ENCODE results near the gene PRKAG3. TPM values are rescaled to one million over a fixed set of nuclear protein-coding genes. Genes with fewer than 3 reads are reported as not detected.
"Not testable (repeated sequence)": the region's sequence is repeated elsewhere in the genome, so short reads cannot be mapped to it uniquely, and the experiment has no call there.

Gene PRKAG3
- total RNA-seq, 1 donor from 2014 or later: not detected

DNA sequence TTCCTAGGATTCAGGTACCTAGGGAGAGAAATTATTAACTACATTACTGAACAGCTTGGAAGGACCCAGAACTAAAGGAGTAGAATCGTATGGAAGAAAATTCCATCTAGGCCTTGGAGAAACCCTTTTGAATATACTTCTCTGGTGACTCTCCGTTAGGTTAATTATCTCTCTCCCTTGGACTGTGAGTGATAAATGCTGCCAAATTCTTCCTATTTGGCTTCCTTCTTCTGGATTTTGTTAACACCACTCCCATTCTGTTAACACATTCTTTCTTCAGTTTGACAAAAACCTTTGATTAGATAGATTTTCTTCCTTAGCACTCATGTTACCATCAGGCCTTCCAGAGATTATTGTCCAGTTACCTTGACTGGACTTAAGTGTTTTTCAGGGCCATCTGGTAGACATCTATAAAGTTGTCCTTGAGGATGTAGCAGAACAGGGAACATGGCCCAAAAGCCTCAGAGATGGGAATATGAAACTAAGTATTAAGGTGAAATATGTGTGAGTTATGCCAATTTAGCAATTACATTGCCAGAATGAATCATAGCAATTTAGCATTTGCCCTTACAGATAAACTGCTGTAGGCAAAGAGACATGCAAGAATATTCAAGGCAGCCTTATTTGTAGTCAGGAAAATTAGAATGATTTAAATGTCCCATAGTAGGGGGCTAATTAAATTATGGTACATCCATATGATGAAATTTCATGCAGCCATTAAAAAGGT, 42.9 kb downstream of the PRKAG3 start:
- DNase-seq (ENCODE audit: low spot score in 2 of 2) (no peak), FAIRE-seq (no peak)

DNA sequence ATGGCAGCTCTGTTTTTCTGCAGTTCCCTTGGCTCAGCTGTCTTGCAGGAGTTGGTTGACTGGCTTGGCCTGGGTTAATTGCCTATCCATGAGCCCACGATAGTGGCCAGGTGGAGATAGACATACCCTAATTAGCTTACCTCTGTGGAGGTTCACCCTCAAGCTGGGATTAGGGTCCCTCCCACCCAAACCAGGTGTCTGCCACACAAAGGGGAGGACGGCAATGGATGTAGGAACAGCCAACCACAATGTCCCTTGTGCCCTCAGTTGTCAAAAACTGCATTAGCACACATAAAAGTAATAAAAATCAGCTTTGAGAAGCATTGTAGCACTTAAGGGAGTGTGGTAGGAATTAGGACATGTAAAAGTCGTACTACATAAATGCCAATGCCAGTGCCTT, 45.5 kb downstream of the PRKAG3 start:
- FAIRE-seq (no peak), DNase-seq (ENCODE audit: low spot score in 2 of 2) (no peak)

DNA sequence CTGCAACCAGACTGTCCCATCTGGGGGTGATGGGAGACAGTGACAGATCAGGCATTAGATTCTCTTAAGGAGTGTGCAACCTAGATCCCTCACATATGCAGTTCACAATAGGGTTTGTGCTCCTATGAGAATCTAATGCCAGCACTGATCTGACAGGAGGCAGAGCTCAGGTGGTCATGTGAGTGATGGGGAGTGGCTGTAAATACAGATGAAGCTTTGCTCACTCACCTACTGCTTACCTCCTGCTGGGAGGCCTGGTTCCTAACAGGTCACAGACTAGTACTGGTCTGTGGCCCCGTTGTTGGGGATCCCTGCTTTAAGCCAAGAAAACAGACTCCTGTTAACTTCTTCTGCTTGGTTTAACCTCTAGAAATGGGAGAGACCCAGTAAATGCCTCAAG, 46.5 kb downstream of the PRKAG3 start:
- FAIRE-seq: no peak

DNA sequence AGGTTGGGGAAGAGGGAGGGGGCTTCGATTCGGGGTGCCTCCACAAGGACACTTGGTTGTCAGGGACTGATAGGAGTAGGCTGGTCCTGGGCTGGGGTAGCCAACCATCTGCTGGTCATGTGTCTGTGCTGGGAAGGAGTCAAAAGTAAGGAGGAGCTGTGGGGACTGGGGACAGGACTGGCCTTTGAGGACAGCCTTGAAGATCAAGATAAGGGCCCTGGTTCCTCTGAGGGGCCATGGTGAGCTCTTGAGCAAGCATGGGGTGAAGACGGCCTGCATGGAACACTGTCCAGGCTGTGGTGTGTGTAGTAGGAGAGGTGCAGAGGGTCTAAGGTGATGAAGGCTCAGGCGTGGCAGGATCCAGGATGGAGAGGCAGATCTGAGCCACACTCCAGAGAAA, 47.9 kb downstream of the PRKAG3 start:
- DNase-seq (ENCODE audit: low spot score in 2 of 2) (no peak), FAIRE-seq (no peak)

More for the DNA sequence above, 46.5 kb downstream of the PRKAG3 start:
- no peak for DNase-seq (ENCODE audit: low spot score in 2 of 2)

DNA sequence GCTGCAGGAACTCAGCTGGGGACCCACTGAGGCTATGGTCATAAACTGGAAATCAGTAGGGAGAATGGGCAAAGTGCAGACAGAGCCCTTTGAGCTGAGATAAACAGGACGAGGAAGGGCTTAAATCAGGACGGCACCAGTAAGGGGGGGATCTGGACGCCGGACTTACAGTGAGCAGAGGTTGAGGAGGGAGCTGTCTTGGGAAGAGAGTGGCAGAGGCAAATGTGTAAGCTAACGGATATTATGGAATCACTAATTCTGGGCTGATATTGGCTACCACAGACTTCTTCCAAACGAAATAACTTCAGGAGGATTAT, 49.1 kb downstream of the PRKAG3 start:
- no peak for FAIRE-seq
- no peak for DNase-seq (ENCODE audit: low spot score in 2 of 2)

DNA sequence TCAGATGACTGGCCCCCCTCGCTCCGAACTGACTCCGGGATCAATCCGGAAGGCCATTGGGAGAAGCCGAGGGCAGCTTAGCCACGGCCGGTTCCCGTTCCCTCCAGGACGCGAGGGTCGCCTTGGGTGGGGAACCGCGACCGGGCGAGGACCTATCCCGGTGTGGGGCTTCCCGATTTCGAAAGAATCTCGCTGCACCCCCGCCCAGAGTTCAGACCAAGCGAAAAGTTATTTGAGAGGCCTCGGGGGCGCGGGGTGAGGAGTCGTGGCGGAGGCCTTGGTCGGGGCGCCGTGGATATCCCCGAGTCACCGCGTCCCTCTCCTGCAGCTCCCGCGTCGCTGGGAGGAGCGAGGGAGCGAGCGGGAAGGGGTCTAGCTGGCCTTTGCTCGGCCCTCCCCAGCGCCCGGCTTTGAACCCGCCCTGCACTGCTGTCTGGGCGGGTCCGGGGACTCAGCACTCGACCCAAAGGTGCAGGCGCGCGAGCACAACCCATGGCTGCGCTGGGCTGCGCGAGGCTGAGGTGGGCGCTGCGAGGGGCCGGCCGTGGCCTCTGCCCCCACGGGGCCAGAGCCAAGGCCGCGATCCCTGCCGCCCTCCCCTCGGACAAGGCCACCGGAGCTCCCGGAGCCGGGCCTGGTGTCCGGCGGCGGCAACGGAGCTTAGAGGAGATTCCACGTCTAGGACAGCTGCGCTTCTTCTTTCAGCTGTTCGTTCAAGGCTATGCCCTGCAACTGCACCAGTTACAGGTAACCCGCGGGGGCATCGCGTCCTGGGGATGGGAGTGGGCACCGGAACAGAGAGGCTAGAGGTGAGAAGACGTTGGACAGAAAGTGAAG, 49.7 kb downstream of the PRKAG3 start, which contains the start of gene CYP27A1:
Gene CYP27A1 (plus strand): TSS at position 457 of the 837 bp plus-strand sequence. CDS start 36 bp downstream, at position 493.
- peak; percentile 67 to 79 for DNase-seq (ENCODE audit: low spot score in 2 of 2)
- no peak for FAIRE-seq

DNA sequence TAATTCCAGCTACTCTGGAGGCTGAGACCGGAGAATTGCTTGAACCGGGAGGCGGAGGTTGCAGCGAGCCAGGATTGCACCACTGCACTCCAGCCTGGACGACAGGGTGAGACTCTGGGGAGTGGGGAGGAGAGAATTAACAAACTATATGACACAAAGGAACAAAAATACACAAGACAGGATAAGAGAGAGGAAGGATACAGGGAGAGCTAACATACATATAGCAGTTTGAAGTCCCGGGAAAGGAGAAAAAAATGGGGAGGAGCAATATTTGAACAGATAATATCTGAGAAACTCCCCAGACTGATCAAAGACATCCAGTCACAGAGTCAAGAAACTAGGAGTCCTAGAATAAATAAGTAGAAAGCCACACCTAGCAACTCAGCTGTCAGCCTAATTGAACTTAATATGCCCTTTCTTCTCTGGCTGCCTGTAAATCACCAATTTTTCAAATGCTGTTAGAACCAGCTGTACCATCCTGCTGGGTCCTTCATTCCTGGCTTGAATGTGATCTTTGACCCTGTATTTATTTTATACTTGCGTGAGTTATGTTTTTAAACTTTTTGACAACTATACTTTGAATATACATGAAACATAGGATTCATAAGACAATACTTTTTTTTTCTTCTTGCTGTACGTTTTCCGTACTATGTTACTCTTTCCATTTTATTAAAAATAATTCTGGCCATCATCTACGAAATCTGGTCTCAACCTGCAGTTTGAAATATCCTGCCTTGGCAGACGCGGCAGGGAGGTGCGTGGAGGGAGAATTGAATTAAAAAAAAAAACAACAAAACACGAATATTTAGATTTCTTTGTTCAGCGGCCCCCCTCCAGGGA, 50.5 kb downstream of the PRKAG3 start:
- FAIRE-seq (no peak), DNase-seq (ENCODE audit: low spot score in 2 of 2) (no peak)

DNA sequence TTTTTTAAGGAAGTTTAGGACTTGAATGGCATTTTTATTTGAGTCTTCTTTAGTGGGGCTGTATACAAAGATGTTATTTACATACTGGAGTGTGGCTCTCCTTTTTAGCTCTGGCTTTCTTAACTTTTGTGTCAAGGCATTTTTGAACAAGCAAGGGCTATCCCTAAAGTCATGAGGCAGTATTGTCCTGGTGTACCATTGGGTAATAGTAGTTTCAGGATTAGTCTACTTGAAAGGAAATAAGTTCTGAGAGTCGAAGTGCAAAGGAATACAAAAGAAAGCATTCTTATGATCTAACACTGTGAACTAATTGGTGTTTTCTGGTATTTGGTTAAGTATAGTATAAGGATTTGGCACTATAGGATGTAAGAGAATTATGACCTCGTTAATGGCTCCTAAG, 51.6 kb downstream of the PRKAG3 start:
- no peak for DNase-seq (ENCODE audit: low spot score in 2 of 2)
- FAIRE-seq: no peak

DNA sequence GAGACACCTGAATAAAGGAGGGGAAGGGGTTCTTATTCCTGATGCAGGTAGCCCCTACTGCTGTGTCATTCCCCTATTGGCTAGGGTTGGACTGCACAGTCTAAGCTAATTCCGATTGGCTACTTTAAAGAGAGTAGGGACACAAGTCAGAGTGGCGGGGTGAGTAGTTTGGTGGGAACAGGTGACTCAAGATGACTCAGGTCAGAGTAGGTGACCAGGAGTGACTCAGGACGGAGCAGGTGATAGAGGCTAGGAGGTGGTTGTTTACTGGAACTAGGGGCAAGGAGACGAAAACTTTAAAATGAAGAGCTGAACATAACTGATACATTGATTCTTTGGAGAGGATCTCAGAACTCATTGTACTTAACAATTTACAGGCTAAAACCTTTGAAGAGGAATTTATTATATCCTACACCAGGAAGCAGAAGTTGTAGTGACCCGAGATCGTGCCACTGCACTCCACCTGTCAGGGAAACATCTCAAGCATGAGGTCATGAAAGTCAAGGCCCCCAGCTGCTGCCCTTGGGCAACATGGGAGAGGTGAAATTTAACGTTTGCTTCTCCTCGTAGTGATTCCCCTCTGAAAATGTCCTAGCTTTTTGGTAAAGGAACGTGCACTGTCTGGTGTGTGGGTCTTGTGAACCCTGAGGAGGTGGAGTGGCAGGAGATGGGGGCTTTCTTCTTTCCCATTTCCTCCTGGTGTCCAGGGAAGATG, 54.2 kb downstream of the PRKAG3 start:
- DNase-seq (ENCODE audit: low spot score in 2 of 2) (no peak), FAIRE-seq (no peak)

DNA sequence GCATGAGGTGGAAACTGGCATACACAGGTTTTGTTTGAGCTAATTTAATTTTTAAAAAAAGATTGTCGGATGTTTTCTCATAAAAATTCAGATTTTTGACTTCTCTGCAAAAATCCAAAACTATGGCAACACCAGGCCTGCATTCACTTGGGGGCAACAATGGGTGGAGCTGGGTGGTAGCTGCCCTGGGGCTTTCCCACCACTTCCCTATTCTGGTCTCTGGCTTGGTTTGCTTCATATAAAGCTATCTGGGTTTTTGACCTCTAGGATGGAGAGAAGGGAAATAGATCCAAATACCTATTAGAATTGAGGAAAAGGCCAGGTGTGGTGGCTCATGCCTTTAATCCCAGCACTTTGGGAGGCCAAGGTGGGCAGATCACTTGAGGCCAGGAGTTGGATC, 55.1 kb downstream of the PRKAG3 start:
- no peak for FAIRE-seq

DNA sequence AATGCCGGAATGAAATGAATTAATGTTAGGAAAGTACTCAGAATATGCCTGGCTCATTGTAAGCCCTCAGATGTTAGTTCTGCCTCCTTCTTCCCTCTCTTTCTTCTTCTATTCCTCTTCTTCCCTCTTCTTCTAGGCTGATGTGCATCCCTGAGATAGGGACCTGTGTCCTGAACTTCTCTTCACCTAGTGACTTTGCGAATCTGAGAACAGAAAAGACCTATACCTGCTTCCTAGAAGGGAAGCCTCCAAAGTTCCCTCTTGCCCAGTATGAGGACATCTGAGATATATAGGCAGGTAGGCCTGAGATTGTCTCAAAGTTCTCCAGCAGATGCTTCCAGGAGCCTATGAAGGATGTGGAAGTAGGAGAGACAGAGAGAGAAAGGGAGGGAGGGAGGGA, 57.7 kb downstream of the PRKAG3 start:
- FAIRE-seq: no peak
- no peak for DNase-seq (ENCODE audit: low spot score in 2 of 2)

More for the DNA sequence above, 55.1 kb downstream of the PRKAG3 start:
- no peak for DNase-seq (ENCODE audit: low spot score in 2 of 2)

DNA sequence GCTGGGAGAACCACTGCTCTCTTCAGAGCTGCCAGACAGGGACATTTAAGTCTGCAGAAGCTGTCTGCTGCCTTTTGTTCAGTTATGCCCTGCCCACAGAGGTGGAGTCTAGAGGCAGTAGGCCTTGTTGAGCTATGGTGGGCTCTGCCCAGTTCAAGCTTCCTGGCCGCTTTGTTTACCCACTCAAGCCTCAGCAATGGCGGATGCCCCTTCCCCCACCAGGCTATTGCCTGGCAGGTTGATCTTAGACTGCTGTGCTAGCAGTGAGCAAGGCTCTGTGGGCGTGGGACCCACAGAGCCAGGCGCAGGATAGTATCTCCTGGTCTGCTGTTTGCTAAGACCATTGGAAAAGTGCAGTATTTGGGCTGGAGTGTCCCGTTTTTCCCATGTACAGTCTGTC, 58.8 kb downstream of the PRKAG3 start:
- FAIRE-seq: not testable (repeated sequence)

More for the DNA sequence above, 58.8 kb downstream of the PRKAG3 start:
- not testable (repeated sequence) for DNase-seq (ENCODE audit: low spot score in 2 of 2)

Other genes starting within 250 kb of the PRKAG3 start
- 1.2 TPM for gene PLCD4, start 223.9 kb downstream of the PRKAG3 start, total RNA-seq
- 11.4 TPM for gene ZNF142, start 172.2 kb downstream of the PRKAG3 start, total RNA-seq
- gene BCS1L, start 172.1 kb downstream of the PRKAG3 start, total RNA-seq: 28.9 TPM
- gene RNF25, start 159.8 kb downstream of the PRKAG3 start, total RNA-seq: 28.1 TPM
- 16.7 TPM for gene STK36, start 159.7 kb downstream of the PRKAG3 start, total RNA-seq
- gene TTLL4, start 121.0 kb downstream of the PRKAG3 start, total RNA-seq: 9.8 TPM
- gene CYP27A1, start 49.7 kb downstream of the PRKAG3 start, total RNA-seq: 2.9 TPM
- not detected for gene WNT6, start 28.0 kb upstream of the PRKAG3 start, total RNA-seq
- not detected for gene WNT10A, start 49.0 kb upstream of the PRKAG3 start, total RNA-seq
- 5.3 TPM for gene CDK5R2, start 127.9 kb upstream of the PRKAG3 start, total RNA-seq
- gene FEV, start 153.4 kb upstream of the PRKAG3 start, total RNA-seq: not detected
- gene CRYBA2, start 161.6 kb upstream of the PRKAG3 start, total RNA-seq: not detected
- 0.82 TPM for gene CFAP65, start 209.7 kb upstream of the PRKAG3 start, total RNA-seq
- 0.41 TPM for gene IHH, start 229.1 kb upstream of the PRKAG3 start, total RNA-seq